ENCODE data around the gene IPCEF1.

The IPCEF1 gene

GRCh38 chr6:154397491-154398195 lies 41.0 kb upstream of the IPCEF1 start:
- no peak for DNase-seq (ENCODE audit: low read depth)
- TF ChIP-seq, protein P1, sequence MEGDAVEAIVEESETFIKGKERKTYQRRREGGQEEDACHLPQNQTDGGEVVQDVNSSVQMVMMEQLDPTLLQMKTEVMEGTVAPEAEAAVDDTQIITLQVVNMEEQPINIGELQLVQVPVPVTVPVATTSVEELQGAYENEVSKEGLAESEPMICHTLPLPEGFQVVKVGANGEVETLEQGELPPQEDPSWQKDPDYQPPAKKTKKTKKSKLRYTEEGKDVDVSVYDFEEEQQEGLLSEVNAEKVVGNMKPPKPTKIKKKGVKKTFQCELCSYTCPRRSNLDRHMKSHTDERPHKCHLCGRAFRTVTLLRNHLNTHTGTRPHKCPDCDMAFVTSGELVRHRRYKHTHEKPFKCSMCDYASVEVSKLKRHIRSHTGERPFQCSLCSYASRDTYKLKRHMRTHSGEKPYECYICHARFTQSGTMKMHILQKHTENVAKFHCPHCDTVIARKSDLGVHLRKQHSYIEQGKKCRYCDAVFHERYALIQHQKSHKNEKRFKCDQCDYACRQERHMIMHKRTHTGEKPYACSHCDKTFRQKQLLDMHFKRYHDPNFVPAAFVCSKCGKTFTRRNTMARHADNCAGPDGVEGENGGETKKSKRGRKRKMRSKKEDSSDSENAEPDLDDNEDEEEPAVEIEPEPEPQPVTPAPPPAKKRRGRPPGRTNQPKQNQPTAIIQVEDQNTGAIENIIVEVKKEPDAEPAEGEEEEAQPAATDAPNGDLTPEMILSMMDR (conservative IDR thresholded peaks at IDR 0.05; ENCODE audit: control insufficient read depth, insufficient read depth, low read depth, low read length), result no peak
- no peak overlapping the region for H3K4me3 ChIP-seq (ENCODE audit: control insufficient read depth, low read depth, low read length)

- TF ChIP-seq, protein P1 (conservative IDR thresholded peaks at IDR 0.05; ENCODE audit: control insufficient read depth, insufficient read depth, low read depth, low read length), result no peak
- no peak overlapping the region for H3K4me3 ChIP-seq (ENCODE audit: control insufficient read depth, low read depth, low read length)
- DNase-seq (ENCODE audit: low read depth), result no peak
Measured at GRCh38 chr6:154395878-154396277, 39.3 kb upstream of the IPCEF1 start.

DNA sequence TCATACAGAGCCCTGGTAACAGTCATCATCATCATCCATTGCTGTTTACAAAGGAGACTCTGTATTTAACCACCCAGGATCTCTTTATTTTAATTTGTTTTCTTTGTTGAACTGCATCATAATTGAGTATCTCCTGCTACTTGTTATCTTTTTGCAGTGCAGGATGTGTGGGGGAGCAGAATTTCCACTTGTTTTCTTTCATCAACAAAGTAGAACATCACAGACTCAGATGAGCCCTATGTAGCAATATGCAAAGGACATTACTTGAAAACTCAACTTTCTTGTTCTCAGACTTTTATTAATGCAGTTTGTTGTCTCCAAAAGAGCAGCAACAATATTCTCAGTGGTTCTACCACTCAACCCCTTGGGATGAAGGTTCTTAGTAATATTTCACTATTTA lies 38.7 kb upstream of the IPCEF1 start:
- TF ChIP-seq, protein P1 (conservative IDR thresholded peaks at IDR 0.05; ENCODE audit: control insufficient read depth, insufficient read depth, low read depth, low read length), result no peak
- H3K4me3 ChIP-seq (ENCODE audit: control insufficient read depth, low read depth, low read length), result no peak overlapping the region
- DNase-seq (ENCODE audit: low read depth), result no peak

GRCh38 chr6:154394571-154394970 lies 38.0 kb upstream of the IPCEF1 start:
- TF ChIP-seq, protein P1 (conservative IDR thresholded peaks at IDR 0.05; ENCODE audit: control insufficient read depth, insufficient read depth, low read depth, low read length), result no peak
- no peak overlapping the region for H3K4me3 ChIP-seq (ENCODE audit: control insufficient read depth, low read depth, low read length)
- no peak for DNase-seq (ENCODE audit: low read depth)

- DNase-seq (ENCODE audit: low read depth), result no peak
- TF ChIP-seq, protein P1 (conservative IDR thresholded peaks at IDR 0.05; ENCODE audit: control insufficient read depth, insufficient read depth, low read depth, low read length), result no peak
- H3K4me3 ChIP-seq (ENCODE audit: control insufficient read depth, low read depth, low read length), result no peak overlapping the region
Measured at GRCh38 chr6:154390034-154390433, 33.4 kb upstream of the IPCEF1 start.

DNA sequence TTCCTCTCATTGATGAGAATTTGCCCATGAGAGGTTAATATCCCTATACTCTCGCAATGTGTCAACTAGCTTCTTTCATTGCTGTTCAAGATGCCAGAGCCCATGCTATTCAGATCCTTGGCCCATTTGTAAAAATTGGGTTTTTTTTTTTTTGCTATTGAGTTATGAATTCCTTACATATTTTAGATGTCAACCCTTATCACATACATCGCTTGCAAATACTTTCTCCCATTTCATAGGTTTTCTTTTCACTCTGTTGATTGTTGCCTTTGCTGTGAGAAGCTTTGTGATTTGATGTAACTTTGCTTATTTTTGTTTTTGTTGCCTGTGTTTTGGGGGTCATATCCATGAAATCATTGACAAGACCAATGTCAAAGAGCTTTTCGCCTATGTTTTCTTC lies 32.2 kb upstream of the IPCEF1 start:
- TF ChIP-seq, protein P1 (conservative IDR thresholded peaks at IDR 0.05; ENCODE audit: control insufficient read depth, insufficient read depth, low read depth, low read length), result no peak
- no peak for DNase-seq (ENCODE audit: low read depth)
- H3K4me3 ChIP-seq (ENCODE audit: control insufficient read depth, low read depth, low read length), result no peak overlapping the region

Measured in fibroblast of mammary gland (primary cell).